Thoracic aorta (tissue), 2 donors: ENCODE results near the gene DCAF5. TPM values are rescaled to one million over a fixed set of nuclear protein-coding genes. Genes with fewer than 3 reads are reported as not detected.

ENCODE experiments used
- ATAC-seq: fragments of 150-250 bp; one replicate; pipeline ENCODE4 v1.8.0; 2017; ENCODE audit warnings: low read depth; ENCODE audit not compliant: insufficient number of reproducible peaks, low FRiP score
- DNase-seq: peaks from one replicate; pipeline ENCODE4 v3.0.0-alpha.2; 2020; ENCODE audit warnings: low spot score
- H3K27ac ChIP-seq, 2 donors: fragments of 200-600 bp; sonication (generic); 1 replicate in 1 of 2; 2 replicates in 1 of 2; pipeline ENCODE4 v1.5.1; 2016; ENCODE audit warnings: mild to moderate bottlenecking in 2 of 2, moderate library complexity in 2 of 2
- H3K27me3 ChIP-seq: fragments of 200-600 bp; sonication (generic); replicated peaks from 2 replicates; pipeline ENCODE4 v1.6.0; 2016; ENCODE audit warnings: mild to moderate bottlenecking; ENCODE audit not compliant: insufficient read depth
- H3K36me3 ChIP-seq: fragments of 200-600 bp; sonication (generic); one replicate; pipeline ENCODE4 v1.5.1; 2016
- H3K4me1 ChIP-seq, 2 donors: fragments of 200-600 bp; sonication (generic); 1 replicate in 1 of 2; 2 replicates in 1 of 2; pipeline versions ENCODE4 v1.5.1 to v1.6.0; 2016; ENCODE audit warnings: low read depth in 2 of 2, mild to moderate bottlenecking in 1 of 2; ENCODE audit not compliant: control insufficient read depth in 1 of 2
- H3K4me3 ChIP-seq: fragments of 200-600 bp; sonication (generic); 2 replicates; pipeline ENCODE4 v1.5.1; 2016; ENCODE audit warnings: mild to moderate bottlenecking
- H3K9me3 ChIP-seq: fragments of 200-600 bp; sonication (generic); 2 replicates; pipeline ENCODE4 v1.5.1; 2016
- total RNA-seq, 2 donors: library from RNA; depleted of rRNA; stranded (reverse); fragments of >200 nt; gene quantifications; one replicate each; pipeline versions ENCODE4 v1.1.0 to v1.2.3, GENCODE V29; 2016
- TF ChIP-seq, protein P1 (sequence below): fragments of 200-600 bp; sonication (generic); IDR thresholded peaks from one replicate; pipeline ENCODE4 v1.5.1; 2019; ENCODE audit warnings: antibody characterized with exemption

Gene DCAF5
- total RNA-seq, 2 donors from 2014 or later: 37.6 to 42.0 TPM

- peak; percentile 81 for ATAC-seq
- Histone ChIP-seq H3K4me1 (peaks cover 21 to 44% of the 10 kb centered on the region in 2 donors), H3K36me3 (no peaks in the 10 kb centered on the region), H3K9me3 (no peaks in the 10 kb centered on the region), H3K27ac (peak overlapping the region; percentile 95 to 96), H3K4me3 (peak overlapping the region; percentile 92), H3K27me3 (no peaks in the 10 kb centered on the region)
- TF ChIP-seq, protein P1, sequence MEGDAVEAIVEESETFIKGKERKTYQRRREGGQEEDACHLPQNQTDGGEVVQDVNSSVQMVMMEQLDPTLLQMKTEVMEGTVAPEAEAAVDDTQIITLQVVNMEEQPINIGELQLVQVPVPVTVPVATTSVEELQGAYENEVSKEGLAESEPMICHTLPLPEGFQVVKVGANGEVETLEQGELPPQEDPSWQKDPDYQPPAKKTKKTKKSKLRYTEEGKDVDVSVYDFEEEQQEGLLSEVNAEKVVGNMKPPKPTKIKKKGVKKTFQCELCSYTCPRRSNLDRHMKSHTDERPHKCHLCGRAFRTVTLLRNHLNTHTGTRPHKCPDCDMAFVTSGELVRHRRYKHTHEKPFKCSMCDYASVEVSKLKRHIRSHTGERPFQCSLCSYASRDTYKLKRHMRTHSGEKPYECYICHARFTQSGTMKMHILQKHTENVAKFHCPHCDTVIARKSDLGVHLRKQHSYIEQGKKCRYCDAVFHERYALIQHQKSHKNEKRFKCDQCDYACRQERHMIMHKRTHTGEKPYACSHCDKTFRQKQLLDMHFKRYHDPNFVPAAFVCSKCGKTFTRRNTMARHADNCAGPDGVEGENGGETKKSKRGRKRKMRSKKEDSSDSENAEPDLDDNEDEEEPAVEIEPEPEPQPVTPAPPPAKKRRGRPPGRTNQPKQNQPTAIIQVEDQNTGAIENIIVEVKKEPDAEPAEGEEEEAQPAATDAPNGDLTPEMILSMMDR: no peak
- no peak for DNase-seq
Observed at GRCh38 chr14:69153152-69153872, 393 bp upstream of the DCAF5 start.

DNA sequence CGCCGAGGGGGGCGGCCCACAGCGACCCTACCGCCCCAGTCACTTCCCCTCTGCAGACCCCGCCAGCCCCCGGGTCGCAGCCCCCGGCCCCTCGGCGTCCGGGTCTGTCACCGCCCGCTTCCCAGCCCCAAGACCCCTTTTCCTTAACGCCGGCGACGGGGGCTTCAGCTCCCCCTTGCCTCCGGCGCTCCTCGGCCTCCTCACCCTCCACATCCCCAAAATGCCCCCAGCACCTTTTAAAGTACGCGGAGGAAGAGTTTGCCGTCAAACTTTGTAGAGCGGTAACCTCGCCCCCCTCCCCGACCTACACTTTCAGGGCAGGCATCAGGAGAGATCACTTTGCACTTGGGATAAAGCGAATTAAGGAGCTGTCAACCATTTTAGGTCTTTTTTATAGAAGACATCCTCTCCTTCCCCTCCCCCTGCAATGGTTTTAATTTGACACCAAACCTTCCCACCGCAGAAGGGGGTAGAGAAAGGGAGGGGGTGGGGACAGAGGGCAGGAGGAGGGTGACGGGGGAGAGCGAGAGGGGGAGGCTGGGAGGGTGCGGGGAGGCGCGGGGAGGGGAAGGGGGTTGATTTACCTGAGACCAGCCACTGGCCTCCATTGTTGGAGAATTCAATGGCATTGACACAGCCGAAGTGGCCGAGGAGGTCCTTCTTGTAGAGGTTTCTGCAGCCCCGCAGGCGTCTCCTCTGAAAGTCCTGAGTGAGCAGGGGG, 578 bp downstream of the DCAF5 start:
- peaks cover 21 to 46% of the 10 kb centered on the region in 2 donors for H3K4me1 ChIP-seq
- H3K36me3 ChIP-seq: no peaks in the 10 kb centered on the region

DNA sequence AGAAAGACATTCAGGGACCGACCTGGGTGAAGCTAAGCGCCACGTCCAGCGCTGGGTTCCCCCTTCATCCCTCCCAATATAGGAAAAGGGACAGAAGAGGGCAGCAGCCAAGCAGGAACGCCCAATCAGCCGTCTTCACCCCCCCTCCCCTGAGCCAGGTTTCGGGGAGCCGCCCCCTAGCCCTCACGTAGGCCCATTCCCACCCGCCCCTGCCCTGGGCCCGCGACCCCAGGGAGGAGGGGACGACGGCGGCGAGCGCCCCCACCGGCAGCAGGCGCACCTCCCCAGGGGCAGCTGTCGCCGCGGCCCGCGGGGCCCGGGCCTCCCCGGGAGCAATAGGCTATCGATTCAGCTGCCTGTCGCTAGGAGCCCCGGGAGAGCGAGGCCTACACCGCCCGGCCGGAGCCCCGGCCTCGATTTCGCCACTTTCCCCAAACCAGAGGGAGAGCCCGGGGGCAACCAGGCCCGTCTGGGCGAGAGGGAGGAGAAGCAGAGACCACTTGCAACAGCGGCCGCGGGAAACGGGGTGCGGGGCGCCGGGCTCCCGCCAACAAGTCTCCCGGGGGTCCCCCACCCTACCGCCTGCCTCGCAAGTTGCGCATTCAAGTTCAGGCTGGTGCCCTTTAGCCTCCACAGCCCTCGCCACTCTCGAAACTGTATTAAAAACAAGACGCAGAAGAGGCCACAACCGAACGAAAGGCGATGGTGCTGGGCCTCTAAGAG, 1.3 kb downstream of the DCAF5 start:
- no peak for ATAC-seq
- TF ChIP-seq, protein P1: peak; percentile 47
- no peaks in the 10 kb centered on the region for H3K27me3 ChIP-seq
- peaks cover 21 to 46% of the 10 kb centered on the region in 2 donors for H3K4me1 ChIP-seq
- peak overlapping the region; percentile 95 to 96 for H3K27ac ChIP-seq
- no peak for DNase-seq
- no peaks in the 10 kb centered on the region for H3K9me3 ChIP-seq
- peak overlapping the region; percentile 92 for H3K4me3 ChIP-seq
- H3K36me3 ChIP-seq: no peaks in the 10 kb centered on the region

More for the DNA sequence above, 578 bp downstream of the DCAF5 start:
- TF ChIP-seq, protein P1: no peak
- H3K27ac ChIP-seq: peak overlapping the region; percentile 95 to 96
- no peak for DNase-seq
- no peaks in the 10 kb centered on the region for H3K9me3 ChIP-seq
- H3K27me3 ChIP-seq: no peaks in the 10 kb centered on the region
- ATAC-seq: peak; percentile 7
- peak overlapping the region; percentile 92 for H3K4me3 ChIP-seq

DNA sequence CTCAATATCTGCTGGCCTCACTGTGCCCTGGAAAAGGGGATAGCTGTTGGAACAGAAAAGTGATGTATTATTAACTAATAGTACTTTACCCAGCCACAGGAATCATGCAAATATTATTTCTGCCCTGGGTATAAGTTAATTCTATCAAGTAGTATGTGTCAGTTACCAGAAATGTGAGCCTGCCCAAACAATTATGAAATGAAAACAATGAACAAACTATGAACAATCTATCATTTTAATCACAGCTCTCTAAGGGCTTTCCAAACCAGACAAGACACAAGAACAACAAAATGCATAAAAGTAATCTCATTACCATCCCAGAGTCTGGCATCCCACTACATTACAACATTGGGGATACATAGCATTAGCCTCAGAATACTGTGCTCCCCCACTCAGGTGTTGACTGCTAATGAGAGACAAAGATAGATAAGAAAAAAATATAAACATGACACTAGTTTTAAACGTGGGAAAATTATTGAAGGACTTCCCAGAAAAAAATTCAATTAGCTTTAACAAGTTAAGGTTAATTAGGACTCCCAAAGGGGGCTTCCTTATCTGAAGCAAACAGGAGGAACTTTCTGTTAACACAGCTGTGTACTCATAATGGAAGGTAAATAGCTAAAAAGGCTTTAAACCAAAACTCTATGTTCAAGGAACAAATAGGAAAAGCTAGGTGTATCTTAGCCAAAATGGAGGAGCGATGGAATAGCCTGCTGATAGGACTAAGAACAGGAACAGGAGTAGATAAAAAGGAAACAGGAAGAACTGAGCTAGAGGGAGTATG, 3.3 kb downstream of the DCAF5 start:
- Histone ChIP-seq H3K27me3 (no peaks in the 10 kb centered on the region), H3K36me3 (no peaks in the 10 kb centered on the region), H3K4me1 (peaks cover 24 to 39% of the 10 kb centered on the region in 2 donors), H3K9me3 (no peaks in the 10 kb centered on the region), H3K27ac (no peak overlapping the region), H3K4me3 (no peak overlapping the region)
- ATAC-seq (no peak), DNase-seq (no peak)
- TF ChIP-seq, protein P1: no peak
